ENCODE data around the gene WDR11. TPM values are rescaled to one million over a fixed set of nuclear protein-coding genes. Genes with fewer than 3 reads are reported as not detected.
"Not testable (repeated sequence)": the region's sequence is repeated elsewhere in the genome, so short reads cannot be mapped to it uniquely, and the experiment has no call there.

The WDR11 gene
- total and polyA plus RNA-seq, 9 donors, result 20.7 to 55.3 (median 41.8) TPM

GRCh38 chr10:120905268-120905667 lies 54.1 kb downstream of the WDR11 start:
- Histone ChIP-seq H3K4me3 (no peak overlapping the region), H3K27me3 (no peaks in the 10 kb centered on the region), H3K36me3 (no peaks in the 10 kb centered on the region), H3K4me1 (ENCODE audit: insufficient read depth) (no peaks in the 10 kb centered on the region), H3K27ac (no peak overlapping the region), H3K9me3 (peaks cover 0 to 7% of the 10 kb centered on the region in 2 donors)
- intact Hi-C loops (cut with DNase I), result no loop called here
- no peak for DNase-seq
- 85 to 97% (median 92%) methylated on average over 9 of the region's 9 CpGs for WGBS, 3 donors
- TF ChIP-seq CTCF (IDR thresholded peaks at IDR 0.05) (no peak), POLR2A (IDR thresholded peaks at IDR 0.05) (no peak), EP300 (IDR thresholded peaks at IDR 0.05) (no peak)

GRCh38 chr10:120917521-120918250 lies 66.5 kb downstream of the WDR11 start:
- Histone ChIP-seq H3K27ac (no peak overlapping the region), H3K36me3 (no peaks in the 10 kb centered on the region), H3K9me3 (no peaks in the 10 kb centered on the region), H3K4me3 (no peak overlapping the region), H3K27me3 (no peaks in the 10 kb centered on the region), H3K4me1 (ENCODE audit: insufficient read depth) (no peaks in the 10 kb centered on the region)
- 44 to 70% (median 60%) methylated on average over 9 of the region's 9 CpGs for WGBS, 3 donors
- no peak for TF ChIP-seq EP300 (IDR thresholded peaks at IDR 0.05)
- TF ChIP-seq CTCF (IDR thresholded peaks at IDR 0.05), result no peak
- no peak for TF ChIP-seq POLR2A (IDR thresholded peaks at IDR 0.05)
- DNase-seq, result no peak
- intact Hi-C loops (cut with DNase I), result no loop called here

GRCh38 chr10:120923886-120924285 lies 72.7 kb downstream of the WDR11 start:
- H3K27ac ChIP-seq; intact Hi-C loops (cut with DNase I); H3K27me3 ChIP-seq; DNase-seq; H3K9me3 ChIP-seq; H3K36me3 ChIP-seq; H3K4me1 ChIP-seq (ENCODE audit: insufficient read depth); H3K4me3 ChIP-seq: not testable (repeated sequence)
- 92 to 96% (median 93%) methylated on average over 28 to 29 of the region's 29 CpGs for WGBS, 3 donors

GRCh38 chr10:120926611-120927010 lies 75.4 kb downstream of the WDR11 start:
- intact Hi-C loops (cut with DNase I), result no loop called here
- no peaks in the 10 kb centered on the region for H3K36me3 ChIP-seq
- WGBS, 3 donors, result 82 to 86% (median 85%) methylated on average over 6 of the region's 6 CpGs
- DNase-seq, result no peak
- TF ChIP-seq POLR2A (IDR thresholded peaks at IDR 0.05) (no peak), CTCF (IDR thresholded peaks at IDR 0.05) (no peak), EP300 (IDR thresholded peaks at IDR 0.05) (no peak)
- H3K4me3 ChIP-seq, result no peak overlapping the region
- no peaks in the 10 kb centered on the region for H3K27me3 ChIP-seq
- H3K27ac ChIP-seq, result no peak overlapping the region
- peaks cover 0 to 3% of the 10 kb centered on the region in 2 donors for H3K9me3 ChIP-seq
- H3K4me1 ChIP-seq (ENCODE audit: insufficient read depth), result no peaks in the 10 kb centered on the region

- Histone ChIP-seq H3K27me3 (no peaks in the 10 kb centered on the region), H3K9me3 (peaks cover 0 to 3% of the 10 kb centered on the region in 2 donors), H3K4me3 (no peak overlapping the region), H3K27ac (no peak overlapping the region), H3K36me3 (no peaks in the 10 kb centered on the region), H3K4me1 (ENCODE audit: insufficient read depth) (no peaks in the 10 kb centered on the region)
- no peak for TF ChIP-seq CTCF (IDR thresholded peaks at IDR 0.05)
- TF ChIP-seq POLR2A (IDR thresholded peaks at IDR 0.05), result no peak
- TF ChIP-seq EP300 (IDR thresholded peaks at IDR 0.05), result no peak
- WGBS, 3 donors, result 67 to 92% (median 78%) methylated on average over 4 of the region's 4 CpGs
- intact Hi-C loops (cut with DNase I), result no loop called here
- DNase-seq, result no peak
Observed at GRCh38 chr10:120927352-120927751, 76.2 kb downstream of the WDR11 start.

All from ovary (tissue), 9 donors.